ENCODE data around the gene COL18A1. TPM values are rescaled to one million over a fixed set of nuclear protein-coding genes. Genes with fewer than 3 reads are reported as not detected.

Gene COL18A1
- total RNA-seq, 1 donor = 8.6 TPM

DNA sequence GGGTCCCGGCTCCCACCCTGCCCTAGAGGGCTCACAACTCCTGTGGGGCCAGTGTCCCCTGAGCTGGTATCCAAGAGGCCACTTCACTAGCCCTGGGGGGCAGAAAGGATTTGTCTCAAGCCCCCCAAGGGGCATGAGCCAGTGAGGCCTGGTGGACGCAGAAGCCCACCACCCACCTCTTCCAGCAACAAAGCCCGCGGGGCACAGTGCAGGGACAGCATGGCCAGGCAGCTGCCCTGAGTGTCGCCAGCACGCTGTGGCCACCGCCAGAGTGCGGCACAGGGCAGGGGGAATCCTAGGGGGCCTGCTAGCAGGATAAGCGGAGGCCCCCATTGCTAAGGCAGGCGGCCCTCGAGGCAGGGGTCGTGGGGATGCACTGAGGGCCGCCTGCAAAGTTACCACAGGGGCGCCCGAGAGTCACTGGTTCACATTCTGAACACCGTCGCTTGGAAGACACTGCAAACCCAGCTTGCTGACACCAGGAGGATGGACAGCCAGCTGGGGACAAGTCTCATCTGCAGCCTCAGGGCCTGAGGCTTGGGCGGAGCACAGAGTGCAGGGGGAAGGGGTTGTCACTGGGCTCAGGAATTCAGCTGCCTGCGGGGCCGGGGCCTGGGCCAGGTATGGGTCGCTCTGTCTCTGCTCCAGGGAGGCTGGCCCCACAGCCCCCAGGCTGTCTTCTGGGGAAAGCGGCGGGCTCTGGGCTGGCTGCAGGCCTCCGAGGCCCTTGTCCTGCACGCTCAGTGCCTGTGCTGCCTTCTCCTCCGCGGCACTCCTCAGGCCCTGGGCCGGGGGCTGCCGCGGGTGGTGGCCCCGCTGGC, 110.5 kb downstream of the COL18A1 start:
- Histone ChIP-seq H3K27me3 (ENCODE audit: insufficient read depth, low read length) (no peaks in the 10 kb centered on the region), H3K4me1 (ENCODE audit: insufficient read depth, low read length) (peaks cover 15% of the 10 kb centered on the region), H3K9me3 (ENCODE audit: low read depth, low read length) (peaks cover 18% of the 10 kb centered on the region), H3K4me3 (ENCODE audit: low read length) (no peak overlapping the region)

DNA sequence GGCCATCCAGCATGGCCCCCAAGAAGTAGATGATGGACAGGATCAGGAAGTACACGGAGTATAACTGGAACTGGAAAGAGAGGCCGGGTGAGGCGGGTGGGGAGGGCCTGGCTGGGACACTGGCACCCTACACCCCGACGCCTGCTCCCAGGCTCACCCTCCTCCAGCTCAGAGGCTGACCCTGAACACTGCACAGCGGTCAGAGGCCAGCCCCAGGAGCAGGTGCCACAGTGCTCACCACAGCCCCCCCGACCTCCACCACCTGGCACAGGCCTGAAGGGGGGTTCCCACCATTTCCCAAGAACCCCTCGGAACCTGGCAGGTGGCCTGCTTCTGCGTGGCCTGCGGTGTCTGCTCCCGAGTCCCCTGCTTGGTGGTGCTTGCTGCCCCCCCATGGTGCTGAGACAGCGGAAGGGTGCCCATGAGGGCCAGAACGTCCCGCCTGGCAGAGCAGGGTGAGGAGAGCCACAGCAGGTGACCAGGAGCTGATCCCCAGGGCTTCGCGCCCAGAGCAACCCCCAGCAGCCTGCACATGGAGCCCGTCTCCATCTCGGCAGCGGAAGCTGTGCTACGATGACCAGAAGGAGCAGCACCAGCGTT, 111.2 kb downstream of the COL18A1 start:
- Histone ChIP-seq H3K27me3 (ENCODE audit: insufficient read depth, low read length) (no peaks in the 10 kb centered on the region), H3K4me3 (ENCODE audit: low read length) (no peak overlapping the region), H3K9me3 (ENCODE audit: low read depth, low read length) (peaks cover 18% of the 10 kb centered on the region), H3K4me1 (ENCODE audit: insufficient read depth, low read length) (peaks cover 15% of the 10 kb centered on the region)

DNA sequence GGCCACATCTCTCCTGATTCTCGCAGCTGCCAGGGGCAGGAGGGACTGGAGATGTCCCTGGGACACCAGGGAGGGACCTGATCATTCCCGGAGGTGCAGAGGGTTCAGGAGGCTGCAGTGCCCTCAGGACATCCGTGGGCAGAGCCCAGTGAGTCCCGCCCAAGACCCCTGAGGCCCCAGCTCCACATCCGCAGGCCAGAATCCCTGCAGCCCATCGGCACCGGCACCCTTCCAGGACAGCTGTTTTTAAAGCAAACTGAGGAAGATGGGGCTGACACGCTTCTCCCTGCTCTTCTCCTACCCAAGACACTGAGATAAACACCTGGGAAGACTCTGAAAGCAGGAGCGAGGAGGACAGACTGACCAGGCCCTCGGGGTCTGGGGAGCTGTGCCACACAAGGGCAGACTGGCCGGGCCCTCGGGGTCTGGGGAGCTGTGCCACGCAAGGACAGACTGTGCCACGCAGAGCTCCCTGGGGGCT, 111.7 kb downstream of the COL18A1 start:
- Histone ChIP-seq H3K4me3 (ENCODE audit: low read length) (no peak overlapping the region), H3K27me3 (ENCODE audit: insufficient read depth, low read length) (no peaks in the 10 kb centered on the region), H3K4me1 (ENCODE audit: insufficient read depth, low read length) (peaks cover 15% of the 10 kb centered on the region), H3K9me3 (ENCODE audit: low read depth, low read length) (peaks cover 18% of the 10 kb centered on the region)

- Histone ChIP-seq H3K9me3 (ENCODE audit: low read depth, low read length) (peaks cover 18% of the 10 kb centered on the region), H3K4me3 (ENCODE audit: low read length) (no peak overlapping the region)
Measured at GRCh38 chr21:45517249-45518065, 112.5 kb downstream of the COL18A1 start.

DNA sequence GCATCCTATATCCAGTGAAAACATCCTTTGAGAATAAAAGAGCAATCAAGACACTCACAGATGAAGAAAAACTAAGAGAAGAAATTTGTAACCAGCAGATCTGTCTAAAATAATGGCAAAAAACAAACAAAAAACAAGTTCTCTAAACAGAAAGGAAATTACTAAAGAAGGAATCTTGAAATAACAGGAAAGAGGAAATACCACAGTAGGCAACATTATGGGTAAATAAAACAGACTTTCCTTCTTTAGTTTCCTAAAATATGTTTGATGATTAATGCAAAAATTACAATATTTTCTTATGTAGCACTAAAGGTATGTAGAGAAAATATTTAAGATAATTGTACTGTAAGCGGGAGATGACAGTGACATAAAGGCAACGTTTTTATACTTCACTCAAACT, 113.8 kb downstream of the COL18A1 start:
- Histone ChIP-seq H3K27me3 (ENCODE audit: insufficient read depth, low read length) (no peaks in the 10 kb centered on the region), H3K4me3 (ENCODE audit: low read length) (no peak overlapping the region), H3K9me3 (ENCODE audit: low read depth, low read length) (peaks cover 18% of the 10 kb centered on the region), H3K4me1 (ENCODE audit: insufficient read depth, low read length) (peaks cover 15% of the 10 kb centered on the region)

More at GRCh38 chr21:45517249-45518065, 112.5 kb downstream of the COL18A1 start:
- peaks cover 15% of the 10 kb centered on the region for H3K4me1 ChIP-seq (ENCODE audit: insufficient read depth, low read length)
- no peaks in the 10 kb centered on the region for H3K27me3 ChIP-seq (ENCODE audit: insufficient read depth, low read length)

DNA sequence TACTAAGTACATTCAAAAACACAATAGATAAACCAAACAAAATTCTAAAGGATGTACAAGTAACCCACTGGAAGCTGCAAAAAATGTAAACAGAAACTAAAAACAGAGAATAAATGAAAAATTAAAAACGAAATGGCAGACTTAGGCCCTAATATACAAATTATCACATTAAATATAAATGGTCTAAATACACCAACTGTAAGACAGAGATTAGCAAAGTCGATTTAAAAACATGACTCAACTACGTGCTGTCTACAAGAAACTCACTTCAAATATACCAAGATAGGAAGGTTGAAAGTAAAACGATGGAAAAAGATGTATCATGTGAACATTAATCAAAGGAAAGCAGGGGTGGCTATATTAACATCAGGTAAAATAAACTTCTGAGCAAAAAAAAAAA, 114.2 kb downstream of the COL18A1 start:
- H3K4me3 ChIP-seq (ENCODE audit: low read length) = no peak overlapping the region
- H3K27me3 ChIP-seq (ENCODE audit: insufficient read depth, low read length) = no peaks in the 10 kb centered on the region

GRCh38 chr21:45521241-45521640, 116.3 kb downstream of the COL18A1 start:
- Histone ChIP-seq H3K4me3 (ENCODE audit: low read length) (no peak overlapping the region), H3K27me3 (ENCODE audit: insufficient read depth, low read length) (no peaks in the 10 kb centered on the region), H3K9me3 (ENCODE audit: low read depth, low read length) (peaks cover 18% of the 10 kb centered on the region), H3K4me1 (ENCODE audit: insufficient read depth, low read length) (peaks cover 15% of the 10 kb centered on the region)

More for the DNA sequence above, 114.2 kb downstream of the COL18A1 start:
- Histone ChIP-seq H3K9me3 (ENCODE audit: low read depth, low read length) (peaks cover 18% of the 10 kb centered on the region), H3K4me1 (ENCODE audit: insufficient read depth, low read length) (peaks cover 15% of the 10 kb centered on the region)

DNA sequence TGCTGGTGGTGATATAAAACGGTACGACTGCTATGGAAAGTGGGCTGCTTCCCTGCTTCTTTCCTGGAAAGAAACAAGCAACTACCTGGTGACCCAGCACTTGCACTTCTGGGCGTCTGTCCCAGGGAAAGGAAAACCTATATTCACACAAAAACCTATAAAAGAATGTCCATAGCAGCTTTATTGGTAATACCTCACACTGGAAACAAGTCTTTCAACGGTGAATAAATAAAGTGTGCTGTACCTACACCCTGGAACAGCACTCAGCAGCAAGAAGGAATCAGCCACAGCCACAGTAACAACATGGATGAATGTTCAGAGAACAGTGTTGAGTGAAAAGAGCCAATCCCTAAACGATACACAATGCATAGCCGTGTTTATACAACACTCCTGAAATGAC, 117.4 kb downstream of the COL18A1 start:
- Histone ChIP-seq H3K4me1 (ENCODE audit: insufficient read depth, low read length) (peaks cover 6% of the 10 kb centered on the region), H3K9me3 (ENCODE audit: low read depth, low read length) (peaks cover 18% of the 10 kb centered on the region), H3K4me3 (ENCODE audit: low read length) (no peak overlapping the region), H3K27me3 (ENCODE audit: insufficient read depth, low read length) (no peaks in the 10 kb centered on the region)

DNA sequence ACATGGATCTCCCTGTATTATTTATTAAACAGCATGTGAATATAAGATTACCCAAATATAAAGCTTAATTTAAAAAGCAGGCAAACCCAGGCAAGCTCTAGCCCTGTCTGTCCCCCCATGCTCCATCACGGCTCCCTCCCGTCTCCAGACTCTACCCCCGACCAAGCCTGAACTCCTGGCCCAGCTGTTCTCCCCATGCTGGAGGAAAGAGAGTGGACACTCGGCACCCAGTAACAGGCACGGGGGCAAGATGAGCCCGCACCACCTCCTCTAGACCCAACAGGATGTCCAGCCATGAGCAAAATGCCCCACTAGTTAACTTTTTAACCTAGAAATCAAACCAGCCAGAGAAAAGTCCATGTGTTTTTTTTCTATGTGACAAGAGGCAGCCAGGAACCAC, 118.0 kb downstream of the COL18A1 start:
- H3K9me3 ChIP-seq (ENCODE audit: low read depth, low read length) = peaks cover 18% of the 10 kb centered on the region
- H3K4me3 ChIP-seq (ENCODE audit: low read length) = no peak overlapping the region
- H3K4me1 ChIP-seq (ENCODE audit: insufficient read depth, low read length) = peaks cover 5% of the 10 kb centered on the region
- H3K27me3 ChIP-seq (ENCODE audit: insufficient read depth, low read length) = no peaks in the 10 kb centered on the region

DNA sequence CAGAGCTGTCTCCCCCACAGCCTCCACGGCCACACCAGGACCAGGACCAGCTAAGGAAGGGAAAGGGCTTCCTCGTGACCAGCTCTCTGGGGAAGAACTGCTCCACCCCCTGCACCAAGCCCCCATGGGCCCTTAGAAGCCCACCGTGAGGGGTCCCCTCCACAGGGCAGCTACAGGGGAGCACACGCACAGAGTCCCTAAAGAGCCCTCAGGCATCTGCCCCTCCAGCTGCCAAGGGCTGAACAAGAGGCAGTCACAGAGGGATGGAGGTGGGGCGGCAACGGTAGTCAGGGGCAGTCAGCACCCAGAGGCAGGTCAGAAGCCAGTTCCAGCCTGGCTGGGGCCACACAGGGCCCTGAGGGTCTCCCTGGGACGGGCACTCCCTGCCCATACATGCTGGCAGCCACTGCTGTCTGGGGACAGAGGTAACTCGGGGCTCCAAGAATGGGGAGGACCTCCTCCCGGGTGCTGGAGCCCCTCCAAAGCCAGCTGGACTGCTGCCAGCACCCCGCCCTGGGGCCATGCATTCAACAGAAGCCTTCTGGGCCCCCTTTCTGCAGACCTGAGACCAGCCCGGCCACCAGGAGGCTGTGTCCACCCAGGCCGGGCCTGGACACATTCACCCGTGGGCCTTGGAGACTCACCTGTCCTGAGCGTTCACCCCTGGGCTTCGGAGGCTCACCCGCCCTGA, 118.6 kb downstream of the COL18A1 start:
- Histone ChIP-seq H3K9me3 (ENCODE audit: low read depth, low read length) (peaks cover 18% of the 10 kb centered on the region), H3K27me3 (ENCODE audit: insufficient read depth, low read length) (no peaks in the 10 kb centered on the region), H3K4me3 (ENCODE audit: low read length) (no peak overlapping the region), H3K4me1 (ENCODE audit: insufficient read depth, low read length) (no peaks in the 10 kb centered on the region)

GRCh38 chr21:45524756-45525152, 119.8 kb downstream of the COL18A1 start:
- Histone ChIP-seq H3K9me3 (ENCODE audit: low read depth, low read length) (peaks cover 7% of the 10 kb centered on the region), H3K27me3 (ENCODE audit: insufficient read depth, low read length) (no peaks in the 10 kb centered on the region), H3K4me3 (ENCODE audit: low read length) (no peak overlapping the region), H3K4me1 (ENCODE audit: insufficient read depth, low read length) (no peaks in the 10 kb centered on the region)

DNA sequence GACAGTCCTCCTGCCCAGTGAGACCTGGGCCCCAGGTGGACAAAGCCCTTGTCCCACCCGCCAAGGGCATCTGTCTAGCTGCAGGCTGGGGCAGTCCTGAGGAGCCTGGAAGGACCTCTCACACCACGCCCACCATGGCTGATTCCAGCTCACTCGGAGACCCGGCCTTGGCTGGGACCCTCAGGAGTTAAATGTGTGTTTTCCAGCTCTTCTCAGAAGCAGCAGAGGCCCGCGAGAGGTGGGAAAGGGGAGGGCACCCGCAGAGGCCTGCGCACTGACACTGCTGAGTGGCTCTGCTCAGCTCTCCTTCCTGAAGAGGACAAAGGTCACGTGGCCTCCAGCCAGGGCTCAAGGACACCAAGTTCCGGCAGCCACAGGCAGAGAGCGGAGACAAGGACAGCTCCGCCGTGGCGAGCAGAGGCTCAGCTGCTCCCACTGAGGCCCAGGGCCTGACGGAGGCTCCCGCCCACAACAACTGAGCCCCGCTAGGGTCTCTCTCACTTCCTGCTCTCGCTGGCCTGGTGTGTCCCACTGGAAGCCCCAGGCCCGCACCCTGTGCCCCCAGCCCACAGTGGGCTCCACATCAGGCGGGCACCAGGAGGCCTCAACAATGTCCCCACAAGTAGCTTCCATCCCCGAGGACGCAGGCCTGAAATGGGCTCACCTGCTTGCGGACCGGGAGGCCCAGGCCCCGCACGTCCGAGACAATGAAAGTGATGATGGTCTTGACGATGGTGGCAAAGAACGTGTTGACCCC, 120.4 kb downstream of the COL18A1 start:
- H3K27me3 ChIP-seq (ENCODE audit: insufficient read depth, low read length) = no peaks in the 10 kb centered on the region
- H3K9me3 ChIP-seq (ENCODE audit: low read depth, low read length) = peaks cover 1% of the 10 kb centered on the region
- H3K4me1 ChIP-seq (ENCODE audit: insufficient read depth, low read length) = no peaks in the 10 kb centered on the region
- no peak overlapping the region for H3K4me3 ChIP-seq (ENCODE audit: low read length)

GRCh38 chr21:45525910-45526306, 120.9 kb downstream of the COL18A1 start:
- H3K4me1 ChIP-seq (ENCODE audit: insufficient read depth, low read length) = no peaks in the 10 kb centered on the region
- no peaks in the 10 kb centered on the region for H3K27me3 ChIP-seq (ENCODE audit: insufficient read depth, low read length)
- no peak overlapping the region for H3K4me3 ChIP-seq (ENCODE audit: low read length)
- no peaks in the 10 kb centered on the region for H3K9me3 ChIP-seq (ENCODE audit: low read depth, low read length)
